ENCODE results near the gene ILDR1.

The ILDR1 gene

DNA sequence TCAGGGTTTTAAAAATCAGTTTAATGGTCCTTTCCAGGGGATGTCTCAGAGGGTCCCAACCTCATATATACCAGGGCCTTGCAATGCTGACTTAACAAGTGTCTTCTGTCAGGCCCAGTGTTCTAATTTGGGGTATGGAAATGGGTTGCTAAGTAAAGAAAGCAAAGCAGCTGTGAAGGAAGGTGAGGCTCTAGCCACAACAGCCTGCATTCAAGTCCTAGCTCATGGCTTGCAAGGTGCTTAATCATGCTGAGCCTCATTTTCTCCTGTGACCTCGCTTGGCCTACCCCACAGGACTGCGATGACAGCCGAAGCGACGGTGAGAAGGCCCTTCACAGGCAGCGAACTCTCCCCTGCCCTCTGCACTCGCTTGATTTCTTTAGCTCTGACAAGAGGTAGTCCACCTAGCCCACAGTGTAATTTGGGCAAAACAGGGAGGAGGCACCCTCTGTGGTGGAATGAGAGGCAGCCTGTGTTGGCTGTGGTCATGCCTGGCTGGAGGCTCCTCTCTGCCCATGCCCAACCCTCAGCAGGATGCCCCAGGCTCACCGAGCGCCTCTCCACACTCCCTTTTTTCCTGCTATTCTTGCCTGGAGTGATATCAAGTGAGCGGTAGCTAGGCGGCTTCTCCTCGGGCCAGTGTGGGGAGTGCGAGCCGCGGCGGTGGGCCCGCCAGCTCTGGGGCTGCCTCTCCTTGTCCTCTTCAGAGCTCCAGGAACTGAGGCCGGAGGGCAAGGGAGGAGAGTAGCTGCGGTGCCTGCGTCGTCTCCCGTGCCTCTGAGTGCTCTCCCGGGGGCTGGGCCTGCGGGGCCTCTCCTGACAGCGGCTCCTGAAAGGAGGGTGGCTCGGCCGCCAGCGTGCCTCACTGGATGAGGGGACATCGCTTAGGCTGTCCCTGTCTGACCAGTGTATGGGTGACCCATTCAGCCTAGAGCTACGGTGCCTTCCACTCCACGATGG, 29.2 kb downstream of the ILDR1 start:
- DNase-seq, result no peak

DNA sequence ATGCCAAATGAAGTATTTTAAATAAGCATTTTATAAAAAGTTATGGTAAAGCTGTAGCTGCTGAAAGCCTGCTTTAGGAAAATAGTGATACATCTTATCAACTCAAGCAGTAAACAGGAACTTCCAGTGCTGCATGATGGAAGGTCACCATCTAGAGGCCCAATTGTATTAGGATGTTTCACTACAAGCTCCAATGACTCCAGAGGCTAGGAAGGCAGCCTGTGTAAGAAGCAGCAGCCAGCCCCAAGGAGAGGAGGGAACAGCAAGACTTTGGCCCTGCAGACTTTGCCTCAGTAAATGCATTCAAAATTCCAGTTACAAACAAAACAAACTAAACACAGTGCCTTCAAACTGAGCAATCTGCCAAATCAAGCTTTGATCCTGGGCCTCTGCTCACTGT, 32.1 kb downstream of the ILDR1 start:
- no peak for DNase-seq

DNA sequence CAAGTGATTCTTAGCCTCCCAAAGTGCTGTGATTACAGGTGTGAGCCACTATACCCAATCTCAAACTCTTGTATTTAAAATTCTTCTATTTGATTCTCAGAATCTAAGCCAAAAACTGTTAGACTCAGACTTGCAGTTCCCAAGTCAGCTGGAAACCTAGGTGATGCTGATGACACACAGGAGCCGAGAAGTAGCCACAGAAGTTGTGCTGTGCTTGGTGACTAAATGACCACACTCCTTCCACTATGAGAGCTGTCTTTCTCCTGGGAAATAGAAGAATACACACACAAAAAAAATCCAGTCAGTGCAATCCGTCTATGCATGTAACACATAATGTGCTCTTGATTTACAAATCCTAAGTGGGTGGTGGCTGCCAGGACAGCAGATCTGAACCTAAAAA, 33.9 kb downstream of the ILDR1 start:
- no peak for DNase-seq

DNA sequence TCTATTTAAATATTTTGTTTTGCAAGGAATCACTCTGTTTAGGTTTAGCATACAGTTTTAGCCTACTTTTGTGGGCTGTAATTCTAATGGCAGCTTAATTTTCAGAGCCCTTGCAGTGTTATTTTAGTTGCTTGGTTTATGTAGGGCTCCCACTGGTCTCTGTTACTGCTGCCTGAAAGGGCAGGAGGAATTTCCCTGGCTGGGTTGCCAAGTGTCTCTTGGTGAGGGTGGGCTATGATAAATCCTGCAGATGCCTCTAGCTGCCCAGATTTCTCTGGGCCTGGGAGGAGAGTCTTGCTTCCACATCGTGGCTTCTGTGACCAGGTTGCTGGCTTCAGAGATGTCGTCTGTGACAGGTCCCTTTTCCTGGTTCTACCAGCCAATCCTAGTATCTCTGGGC, 36.2 kb downstream of the ILDR1 start:
- DNase-seq, result no peak

DNA sequence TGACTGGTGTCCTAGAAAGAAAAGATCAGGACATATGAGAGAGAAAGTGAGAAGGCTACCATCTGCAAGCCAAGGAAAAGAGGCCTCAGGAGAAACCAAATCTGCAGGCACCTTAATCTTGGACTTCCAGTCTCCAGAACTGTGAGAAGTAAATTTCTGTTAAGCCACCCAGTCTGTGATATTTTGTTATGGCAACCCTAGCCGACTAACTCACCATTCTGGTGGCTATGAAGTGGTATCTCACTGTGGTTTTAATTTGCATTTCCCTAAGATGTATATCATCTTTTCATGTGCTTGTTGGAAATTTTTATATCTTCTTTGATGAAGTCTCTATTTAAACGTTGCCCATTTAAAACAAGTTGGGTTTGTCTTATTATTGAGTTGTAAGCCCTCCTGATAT, 40.6 kb downstream of the ILDR1 start:
- no peak for DNase-seq

DNA sequence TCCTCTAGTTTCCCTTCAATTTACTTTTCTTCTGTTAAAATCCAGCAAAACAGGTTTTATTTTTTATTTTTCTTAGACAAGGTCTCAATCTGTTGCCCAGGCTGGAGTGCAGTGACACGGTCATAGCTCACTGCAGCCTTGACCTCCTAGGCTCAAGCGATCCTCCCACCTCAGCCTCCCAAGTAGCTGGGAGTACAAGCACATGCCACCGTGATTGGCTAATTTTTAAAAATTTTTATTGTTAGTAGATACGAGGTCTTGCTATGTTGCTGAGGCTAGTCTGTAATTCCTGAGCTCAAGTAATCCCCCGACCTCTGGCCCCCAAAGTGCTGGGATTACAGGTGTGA, 41.6 kb downstream of the ILDR1 start:
- DNase-seq, result no peak

DNA sequence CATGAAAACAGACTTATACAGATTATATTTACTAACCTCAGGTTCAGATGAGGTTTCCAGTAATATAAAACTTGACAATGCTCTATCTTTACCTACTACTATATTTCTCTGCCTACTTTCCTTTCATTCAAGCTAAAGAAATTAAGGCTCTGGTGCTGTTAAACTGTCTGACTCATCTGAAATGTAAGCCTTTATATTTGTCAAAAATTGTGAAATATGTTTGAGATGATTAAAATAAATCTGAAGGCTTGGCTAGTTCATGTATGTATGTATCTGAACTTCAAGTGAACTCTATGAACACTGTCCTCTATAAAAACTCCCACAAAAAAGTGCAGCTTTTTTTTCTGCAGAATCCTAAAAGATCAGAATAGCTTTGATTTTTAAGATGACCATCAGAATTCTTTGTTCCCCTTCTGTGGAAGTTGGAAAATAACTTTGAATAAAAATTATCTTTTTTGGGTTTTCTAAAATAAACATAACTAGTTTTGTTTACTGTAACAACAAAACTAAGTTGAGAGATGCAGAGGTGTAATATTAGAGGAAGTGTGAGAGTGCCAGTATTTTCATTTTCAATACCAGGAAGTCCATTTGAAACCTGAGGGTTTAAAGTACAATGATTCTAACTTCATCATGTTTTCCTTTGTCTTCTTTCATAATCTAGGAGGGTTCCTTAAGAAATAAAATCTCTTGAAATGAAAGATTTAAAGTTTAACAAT, 42.2 kb downstream of the ILDR1 start:
- no peak for DNase-seq

DNA sequence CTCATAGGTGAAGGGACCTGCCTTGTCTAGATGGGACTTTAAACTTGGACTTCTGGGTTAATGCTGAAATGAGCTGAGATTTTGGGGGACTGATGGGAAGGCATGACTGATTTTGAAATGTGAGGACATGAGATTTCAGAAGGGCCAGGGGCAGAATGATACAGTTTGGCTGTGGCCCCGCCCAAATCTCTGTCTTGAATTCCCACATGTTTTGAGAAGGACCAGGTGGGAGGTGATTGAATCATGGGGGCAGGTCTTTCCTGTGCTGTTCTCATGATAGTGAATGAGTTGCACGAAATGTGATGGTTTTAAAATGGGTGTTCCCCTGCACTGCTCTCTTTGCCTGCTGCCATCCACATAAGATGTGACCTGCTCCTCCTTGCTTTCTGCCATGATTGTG, 42.8 kb downstream of the ILDR1 start:
- DNase-seq, result no peak

DNA sequence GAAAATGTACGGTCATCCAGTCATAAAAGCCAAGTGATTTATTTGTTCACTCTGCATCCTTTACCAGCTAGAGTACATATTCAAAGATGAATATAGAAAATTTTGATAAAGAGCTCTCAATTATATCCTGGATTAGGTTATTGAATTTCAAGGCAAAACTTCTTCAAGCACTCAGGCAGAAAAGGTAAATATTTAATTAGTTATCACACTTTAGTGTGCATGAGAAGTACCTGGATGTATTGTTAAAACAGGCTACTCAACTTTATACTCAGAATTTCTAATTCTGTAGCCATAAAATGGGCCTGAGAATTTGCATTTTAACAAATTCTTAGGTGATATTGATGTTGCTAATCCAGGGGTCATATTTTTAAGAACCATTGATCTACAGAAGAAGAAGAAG, 45.3 kb downstream of the ILDR1 start:
- DNase-seq, result no peak

DNA sequence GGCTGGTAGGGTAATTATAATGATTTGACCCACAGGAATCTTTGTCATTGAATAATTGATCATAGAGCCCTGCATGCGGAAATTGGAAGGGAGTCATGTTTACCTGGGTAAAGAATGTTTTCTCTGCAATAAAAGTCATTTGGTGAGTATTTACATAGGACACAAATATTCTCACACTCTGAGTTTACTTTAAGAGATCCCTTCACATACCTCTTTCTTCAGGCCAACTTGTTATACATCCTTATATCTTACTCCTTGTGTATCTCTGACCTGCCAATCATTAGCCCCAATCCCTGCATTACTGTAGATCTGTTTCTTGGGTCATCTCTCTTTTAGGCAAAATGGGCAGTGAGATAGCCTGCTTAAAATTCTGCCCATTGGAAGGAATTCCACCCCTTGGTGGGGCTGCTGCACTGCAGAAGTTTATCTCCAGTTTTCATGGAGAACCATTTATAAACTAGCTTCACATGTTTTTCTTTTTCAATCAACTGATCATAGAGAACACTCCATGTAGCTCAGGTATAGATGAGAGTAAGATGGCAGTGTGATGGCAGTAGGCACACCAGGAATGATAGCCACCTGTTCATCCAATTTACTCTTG, 46.2 kb downstream of the ILDR1 start:
- DNase-seq, result no peak

DNA sequence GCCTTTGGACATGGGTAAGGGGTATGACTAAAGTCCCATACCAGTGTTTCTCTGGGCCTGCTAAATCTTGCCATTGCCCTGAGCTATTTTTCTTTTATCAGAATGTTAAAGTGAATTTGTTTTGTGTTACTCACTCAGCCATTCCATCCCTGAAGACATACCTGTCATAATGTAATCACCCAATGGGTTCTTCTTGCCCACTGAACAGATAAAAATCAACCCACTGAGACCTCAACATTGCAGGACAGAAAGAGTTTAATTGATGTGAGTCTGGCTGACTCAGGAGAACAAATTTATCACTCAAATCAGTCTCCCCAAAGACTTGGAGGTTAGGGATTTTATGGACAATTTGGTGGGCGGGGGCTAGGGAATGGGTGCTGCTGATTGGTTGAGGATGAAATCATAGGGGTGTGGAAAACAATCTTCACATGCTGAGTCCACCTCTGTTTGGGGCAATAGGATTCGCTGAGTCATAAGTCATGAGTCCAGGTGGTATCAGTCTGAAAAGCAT, 47.4 kb downstream of the ILDR1 start:
- DNase-seq, result no peak

DNA sequence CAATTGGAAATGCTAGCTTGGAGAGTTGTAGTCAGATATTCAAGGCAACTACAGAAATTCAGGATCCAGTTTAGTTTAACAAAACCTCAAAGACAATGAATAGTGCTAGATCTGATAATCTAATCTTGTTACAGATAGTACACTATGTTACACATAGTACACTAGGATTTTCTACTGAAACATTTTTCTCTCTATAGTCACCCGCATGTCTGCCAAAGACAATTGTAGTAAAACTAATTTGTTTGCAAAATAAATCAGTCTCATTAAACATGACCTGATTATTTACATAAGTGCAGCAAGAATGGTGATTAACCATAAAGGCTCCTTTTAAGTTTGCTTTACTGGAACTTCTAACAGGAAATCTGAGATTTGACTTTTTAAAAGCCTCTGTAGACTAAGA, 52.0 kb downstream of the ILDR1 start:
- no peak for DNase-seq

DNA sequence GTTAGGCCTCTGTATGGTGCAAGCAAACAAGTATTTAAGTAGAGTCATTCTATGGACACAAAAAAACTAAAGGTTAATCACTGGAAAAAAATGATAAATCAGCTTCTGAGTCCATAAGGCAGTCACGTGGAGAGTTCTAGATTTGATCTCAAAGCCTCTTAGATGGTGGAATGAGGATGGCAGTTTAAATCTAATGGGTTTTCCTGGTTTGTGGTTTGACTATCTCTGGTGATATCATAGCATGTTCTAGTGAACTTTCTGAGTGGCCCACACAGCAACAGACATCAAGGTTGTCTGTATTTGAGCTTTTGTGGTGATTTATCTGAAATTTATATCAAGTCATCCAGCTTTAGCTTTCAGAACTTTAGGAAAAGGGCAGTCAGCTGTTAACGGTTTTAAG, 52.4 kb downstream of the ILDR1 start:
- no peak for DNase-seq

DNA sequence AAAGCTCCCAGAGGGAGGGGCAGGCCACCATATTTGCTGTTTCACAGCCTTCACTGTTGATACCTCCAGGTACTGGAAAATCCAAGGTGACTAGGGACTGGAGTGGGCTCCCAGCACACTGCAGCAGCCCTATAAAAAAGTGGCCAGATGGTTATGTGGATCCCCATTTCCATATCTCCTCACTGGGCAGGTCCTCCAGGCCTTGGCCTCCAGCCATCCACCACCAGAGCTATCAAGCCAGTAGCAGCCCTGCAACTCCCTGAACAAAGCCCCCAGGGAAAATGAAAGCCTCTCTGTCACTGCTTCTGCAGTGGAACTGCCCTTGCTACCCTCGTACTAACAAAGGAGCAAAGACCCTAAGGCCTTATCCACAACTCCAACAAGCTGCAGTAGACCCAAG, 58.4 kb downstream of the ILDR1 start:
- no peak for DNase-seq

DNA sequence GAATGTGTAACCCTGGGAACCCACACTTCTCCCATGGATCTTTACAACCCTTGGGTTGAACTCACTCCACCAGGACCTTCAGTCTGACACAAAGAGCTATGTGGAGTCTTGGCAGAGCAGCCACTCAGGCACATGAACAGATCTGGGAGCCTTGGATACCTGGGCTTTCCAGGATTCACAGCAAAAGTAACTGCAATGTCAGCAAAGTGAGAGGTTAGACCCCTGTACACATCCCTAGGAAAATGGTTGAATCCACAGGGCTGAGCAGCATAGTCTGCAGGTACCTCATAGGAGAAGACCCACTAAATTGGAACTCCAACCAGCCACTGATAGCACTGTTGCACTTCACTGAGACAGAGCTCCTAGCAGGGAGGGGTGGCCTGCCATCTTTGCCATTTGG, 59.6 kb downstream of the ILDR1 start:
- no peak for DNase-seq

DNA sequence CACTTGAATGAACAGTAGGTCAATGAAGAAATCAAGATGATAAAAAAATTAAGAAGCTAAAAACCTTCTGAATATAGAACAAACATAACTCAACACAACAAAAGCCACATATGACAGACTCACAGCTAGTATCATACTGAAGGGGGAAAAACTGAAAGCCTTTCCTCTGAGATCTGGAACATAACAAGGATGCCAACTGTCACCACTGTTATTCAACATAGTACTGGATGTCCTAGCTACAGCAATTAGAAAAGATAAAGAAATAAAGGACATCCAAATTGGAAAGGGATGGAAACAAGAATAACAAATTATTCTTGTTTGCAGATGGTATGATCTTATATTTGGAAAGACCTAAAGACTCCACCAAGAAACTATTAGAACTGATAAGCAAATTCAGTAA, 60.8 kb downstream of the ILDR1 start:
- DNase-seq, result no peak

DNA sequence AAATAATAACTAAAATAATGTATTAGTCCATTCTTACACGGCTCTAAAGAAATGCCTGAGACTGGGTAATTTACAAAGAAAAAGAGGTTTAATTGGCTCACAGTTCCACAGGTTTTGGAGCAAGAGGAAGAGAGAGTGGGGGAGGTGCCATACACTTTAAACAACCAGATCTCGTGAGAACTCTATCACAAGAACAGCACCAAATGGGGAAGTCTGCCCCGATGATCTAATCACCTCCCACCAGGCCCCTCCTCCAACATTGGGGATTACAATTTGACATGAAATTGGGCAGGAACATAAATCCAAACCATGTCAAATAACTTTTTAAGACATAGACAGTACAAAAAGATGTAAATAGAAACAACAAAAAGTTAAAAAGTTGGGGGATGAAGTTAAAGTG, 63.2 kb downstream of the ILDR1 start:
- no peak for DNase-seq

DNA sequence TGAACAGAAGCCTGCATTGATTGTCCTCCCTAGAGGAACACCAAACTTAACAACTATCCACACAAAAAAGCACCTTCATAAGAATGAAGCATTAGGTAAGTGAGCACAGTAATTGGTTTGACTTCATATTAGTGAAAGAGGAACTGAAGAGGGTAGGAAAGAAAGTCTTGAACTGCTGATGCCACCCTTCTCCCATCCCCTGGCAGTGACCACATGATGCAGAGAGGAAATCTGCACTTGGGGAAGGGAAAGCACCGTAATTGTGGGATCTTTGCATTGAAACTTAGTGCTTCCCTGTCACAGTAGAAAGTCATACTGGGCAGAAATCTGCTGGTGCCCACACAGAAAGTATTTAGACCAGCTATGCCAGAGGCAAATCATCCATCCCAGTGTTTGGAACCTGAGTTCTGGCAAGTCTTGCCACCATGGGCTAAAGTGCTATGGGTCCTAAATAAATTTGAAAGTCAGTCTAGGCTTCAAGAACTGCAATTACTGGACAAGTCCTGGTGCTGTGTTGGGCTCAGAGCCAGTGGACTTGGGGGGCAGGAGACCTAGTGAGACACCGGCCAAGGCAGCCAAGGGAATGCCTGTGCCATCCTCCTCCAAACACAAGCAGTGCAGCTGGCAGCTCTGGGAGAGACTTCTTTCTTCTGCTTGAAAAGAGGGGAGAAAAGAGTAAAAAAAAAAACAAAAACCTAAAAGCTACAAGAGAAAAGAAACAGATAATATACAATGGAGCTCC, 64.2 kb downstream of the ILDR1 start:
- no peak for DNase-seq

DNA sequence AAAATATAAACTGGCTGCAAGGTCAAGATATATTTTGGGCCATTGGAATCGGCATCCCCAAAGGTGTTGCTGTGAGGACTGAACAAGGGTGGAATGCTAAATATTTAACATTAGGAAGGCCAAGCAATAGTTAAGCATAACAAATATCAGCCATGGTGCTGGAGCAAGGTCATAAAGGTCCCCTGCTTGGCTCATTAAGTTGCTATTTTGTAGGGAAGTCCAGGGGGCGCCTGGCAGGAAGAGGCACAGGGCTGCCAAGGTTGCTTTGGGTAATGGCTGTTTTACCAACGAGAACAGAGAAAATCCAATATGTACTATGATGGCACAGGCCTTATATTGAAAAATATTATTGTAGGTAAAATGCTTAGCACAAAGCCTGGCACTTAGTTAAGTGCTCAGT, 65.7 kb downstream of the ILDR1 start:
- no peak for DNase-seq

DNA sequence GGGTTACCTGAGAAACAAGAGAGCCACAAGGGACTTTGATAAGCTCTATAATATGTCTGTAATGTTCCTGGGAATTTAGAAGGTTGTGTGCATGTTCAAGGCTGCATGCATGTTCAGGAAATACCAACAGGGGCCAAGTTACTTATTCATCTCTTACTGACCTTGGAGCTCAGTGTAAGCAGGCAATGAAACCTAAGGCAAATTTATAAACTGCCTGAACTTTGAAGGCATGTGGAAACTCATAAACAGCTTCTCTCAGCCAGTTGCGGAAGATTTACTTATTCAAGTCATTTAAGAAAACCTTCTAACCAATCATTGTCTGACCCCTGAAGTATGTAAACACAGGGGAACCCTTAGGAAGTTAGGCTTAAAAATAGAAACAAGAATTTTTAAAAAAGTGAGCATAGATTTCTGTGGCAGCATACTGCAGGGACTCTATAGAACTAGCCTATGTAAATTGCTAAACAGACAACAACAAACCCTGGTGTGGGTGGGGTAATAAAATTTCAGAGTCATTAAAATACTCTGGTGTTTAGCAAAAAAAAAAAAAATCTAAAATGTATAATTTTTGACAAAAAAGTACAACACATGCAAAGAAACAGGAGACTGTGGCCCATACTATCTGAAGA, 70.6 kb downstream of the ILDR1 start:
- no peak for DNase-seq

DNA sequence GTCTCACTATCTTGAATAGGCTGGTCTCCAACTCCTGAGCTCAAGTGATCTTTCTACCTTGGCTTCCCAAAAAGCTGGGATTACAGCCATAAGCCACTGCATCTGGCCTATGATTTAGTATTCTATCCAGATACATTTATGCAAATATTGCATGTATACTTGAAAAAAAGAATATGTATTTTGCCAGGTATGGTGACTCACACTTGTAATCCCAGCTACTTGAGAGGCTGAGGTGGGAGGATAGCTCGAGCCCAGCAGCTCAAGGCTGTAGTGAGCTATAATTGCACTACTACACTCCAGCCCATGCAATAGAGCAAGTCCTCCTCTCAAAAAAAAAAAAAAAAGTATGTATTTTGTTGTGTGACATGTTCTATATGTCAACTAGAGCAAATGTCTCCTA, 73.4 kb downstream of the ILDR1 start:
- DNase-seq, result no peak

DNA sequence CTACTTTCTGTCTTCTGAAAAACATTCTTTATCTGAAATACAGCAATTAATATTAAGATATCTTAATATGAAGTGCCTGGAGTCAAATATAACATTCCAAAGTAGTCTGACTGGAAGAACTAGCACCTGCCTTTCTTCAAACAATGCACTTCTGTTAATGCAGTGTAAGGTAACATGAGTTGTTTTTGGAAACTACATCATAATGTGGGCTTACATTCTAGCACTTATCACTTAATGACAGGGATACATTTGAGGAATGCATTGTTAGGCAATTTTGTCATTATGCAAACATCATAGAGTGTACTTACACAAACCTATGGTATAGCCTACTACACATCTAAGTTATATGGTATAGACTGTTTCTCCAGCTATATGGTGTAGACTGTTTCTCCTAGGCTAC, 78.6 kb downstream of the ILDR1 start:
- no peak for DNase-seq

Data from SIG-M5 (cell line).